ENCODE measurements around the gene AGAP2. TPM values are rescaled to one million over a fixed set of nuclear protein-coding genes. Genes with fewer than 3 reads are reported as not detected.

AGAP2 gene
- total RNA-seq, 4 donors from 2014 or later, result 1.2 to 125 (median 5.6) TPM

DNA sequence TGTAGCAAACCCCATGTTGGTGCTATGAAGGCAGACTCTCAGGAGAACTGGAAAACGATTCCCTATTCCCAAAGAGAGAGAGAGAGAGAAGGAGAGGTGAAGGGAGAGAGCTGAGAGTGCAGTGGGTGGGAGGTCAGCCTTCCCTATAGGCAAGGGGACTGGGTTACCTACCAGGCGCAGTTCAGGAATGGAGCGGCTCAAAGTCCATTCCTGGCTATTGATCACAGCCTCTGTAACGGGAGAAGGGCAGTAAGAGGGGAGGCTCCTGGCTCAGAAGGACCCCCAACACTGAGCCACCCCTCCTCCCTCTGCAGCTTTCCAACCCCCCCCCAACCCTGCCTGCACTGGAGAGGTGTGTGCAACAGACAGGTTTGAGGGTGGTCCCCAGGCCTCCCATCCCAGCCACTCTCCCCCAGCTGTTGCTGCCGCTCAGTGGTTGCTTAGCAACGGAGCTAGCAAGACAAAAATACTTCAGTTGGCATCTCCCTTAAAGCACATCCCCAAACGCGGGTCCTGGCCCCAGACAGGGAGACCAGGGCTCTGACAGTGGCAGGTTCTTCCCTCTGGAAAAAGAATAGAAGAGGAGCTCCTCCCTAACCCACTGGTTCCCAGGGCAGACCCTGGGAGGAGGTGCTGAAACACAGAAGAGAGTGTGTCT is 3.2 kb downstream of the AGAP2 start:
- no peak overlapping the region for H3K4me3 ChIP-seq
- H3K27ac ChIP-seq, result no peak overlapping the region
- H3K4me1 ChIP-seq, result peaks cover 20 to 36% (median 26%) of the 10 kb centered on the region in 4 donors
- in situ Hi-C loops (cut with MboI; ENCODE audit: low pct_ligation_motif_present in 1 of 4, low pct_unique_long_range_greater_than_20kb in 1 of 4, low sequenced_read_pairs in 3 of 4), result no loop called here
- WGBS, 2 donors (ENCODE audit: low coverage in 1 of 2), result 30 to 36% methylated on average over 3 to 8 of the region's 8 CpGs
- intact Hi-C loops (cut with DNase I; ENCODE audit: low total_unique reads), result no loop called here
- TF ChIP-seq POLR2A (IDR thresholded peaks at IDR 0.05) (no peak), EP300 (IDR thresholded peaks at IDR 0.05; ENCODE audit: low read depth) (no peak), POLR2AphosphoS5 (IDR thresholded peaks at IDR 0.05) (no peak)
- TF ChIP-seq, protein P1, sequence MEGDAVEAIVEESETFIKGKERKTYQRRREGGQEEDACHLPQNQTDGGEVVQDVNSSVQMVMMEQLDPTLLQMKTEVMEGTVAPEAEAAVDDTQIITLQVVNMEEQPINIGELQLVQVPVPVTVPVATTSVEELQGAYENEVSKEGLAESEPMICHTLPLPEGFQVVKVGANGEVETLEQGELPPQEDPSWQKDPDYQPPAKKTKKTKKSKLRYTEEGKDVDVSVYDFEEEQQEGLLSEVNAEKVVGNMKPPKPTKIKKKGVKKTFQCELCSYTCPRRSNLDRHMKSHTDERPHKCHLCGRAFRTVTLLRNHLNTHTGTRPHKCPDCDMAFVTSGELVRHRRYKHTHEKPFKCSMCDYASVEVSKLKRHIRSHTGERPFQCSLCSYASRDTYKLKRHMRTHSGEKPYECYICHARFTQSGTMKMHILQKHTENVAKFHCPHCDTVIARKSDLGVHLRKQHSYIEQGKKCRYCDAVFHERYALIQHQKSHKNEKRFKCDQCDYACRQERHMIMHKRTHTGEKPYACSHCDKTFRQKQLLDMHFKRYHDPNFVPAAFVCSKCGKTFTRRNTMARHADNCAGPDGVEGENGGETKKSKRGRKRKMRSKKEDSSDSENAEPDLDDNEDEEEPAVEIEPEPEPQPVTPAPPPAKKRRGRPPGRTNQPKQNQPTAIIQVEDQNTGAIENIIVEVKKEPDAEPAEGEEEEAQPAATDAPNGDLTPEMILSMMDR (IDR thresholded peaks at IDR 0.05), result no peak
- peaks cover 86% of the 10 kb centered on the region for H3K27me3 ChIP-seq
- H3K9me3 ChIP-seq, result no peaks in the 10 kb centered on the region
- H3K36me3 ChIP-seq, result no peaks in the 10 kb centered on the region
- DNase-seq, result no peak

DNA sequence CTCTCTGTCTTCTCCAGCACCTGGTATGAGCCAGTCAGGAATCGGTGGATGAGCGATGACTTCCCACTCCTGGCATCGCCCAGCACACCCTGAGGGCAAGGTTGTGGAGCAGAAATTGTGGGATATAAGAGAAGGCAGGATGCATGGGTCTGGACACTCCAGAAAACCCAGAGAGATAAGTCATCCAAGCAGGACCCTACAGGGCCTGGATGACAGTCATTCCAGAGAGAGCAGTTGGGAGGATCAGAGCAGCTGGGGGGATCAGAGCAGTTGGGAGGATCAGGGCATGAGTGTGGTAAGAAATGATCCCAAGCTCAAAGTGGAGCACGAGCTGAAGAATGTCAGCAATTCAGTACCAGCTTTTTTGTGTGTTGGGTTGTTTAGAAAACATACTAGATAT is 4.0 kb downstream of the AGAP2 start:
- Histone ChIP-seq H3K27ac (no peak overlapping the region), H3K9me3 (no peaks in the 10 kb centered on the region), H3K4me3 (no peak overlapping the region), H3K4me1 (peaks cover 20 to 36% (median 26%) of the 10 kb centered on the region in 4 donors), H3K27me3 (peaks cover 79% of the 10 kb centered on the region), H3K36me3 (no peaks in the 10 kb centered on the region)
- in situ Hi-C loops (cut with MboI; ENCODE audit: low pct_ligation_motif_present in 1 of 4, low pct_unique_long_range_greater_than_20kb in 1 of 4, low sequenced_read_pairs in 3 of 4) (no loop called here), intact Hi-C loops (cut with DNase I; ENCODE audit: low total_unique reads) (no loop called here)
- 87% methylated on average over 4 of the region's 4 CpGs; no CpG with 5 or more reads in 1 of the 2 donors for WGBS, 2 donors (ENCODE audit: low coverage in 1 of 2)
- TF ChIP-seq, protein P1 (IDR thresholded peaks at IDR 0.05), result no peak
- no peak for DNase-seq

DNA sequence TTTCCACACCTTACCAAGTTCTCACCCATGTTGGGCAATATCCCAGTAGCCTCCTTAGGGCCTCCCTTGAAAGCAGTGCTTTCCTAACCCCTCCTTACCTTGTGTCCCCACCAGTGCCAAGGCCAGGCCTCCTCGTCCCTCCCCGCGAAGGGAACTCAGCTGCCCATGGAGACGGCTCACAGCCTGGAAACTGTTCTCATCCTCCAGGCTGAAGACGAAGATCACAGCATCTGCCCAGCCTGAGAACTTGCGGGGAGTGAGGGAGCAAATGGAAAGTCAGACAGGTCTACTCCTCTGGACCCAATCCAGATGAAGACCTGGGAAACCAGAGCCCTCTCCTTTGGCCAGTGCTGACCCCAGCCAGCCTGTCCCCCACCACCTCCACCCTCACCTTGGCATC is 4.6 kb downstream of the AGAP2 start:
- Histone ChIP-seq H3K4me1 (peaks cover 20 to 34% (median 26%) of the 10 kb centered on the region in 4 donors), H3K4me3 (no peak overlapping the region), H3K27me3 (peaks cover 72% of the 10 kb centered on the region), H3K36me3 (no peaks in the 10 kb centered on the region), H3K27ac (no peak overlapping the region), H3K9me3 (no peaks in the 10 kb centered on the region)
- in situ Hi-C loops (cut with MboI; ENCODE audit: low pct_ligation_motif_present in 1 of 4, low pct_unique_long_range_greater_than_20kb in 1 of 4, low sequenced_read_pairs in 3 of 4) (no loop called here), intact Hi-C loops (cut with DNase I; ENCODE audit: low total_unique reads) (no loop called here)
- DNase-seq, result no peak
- 87% methylated on average over 6 of the region's 6 CpGs; no CpG with 5 or more reads in 1 of the 2 donors for WGBS, 2 donors (ENCODE audit: low coverage in 1 of 2)
- TF ChIP-seq POLR2A (IDR thresholded peaks at IDR 0.05) (no peak), EP300 (IDR thresholded peaks at IDR 0.05; ENCODE audit: low read depth) (no peak), POLR2AphosphoS5 (IDR thresholded peaks at IDR 0.05) (no peak)
- TF ChIP-seq, protein P1 (IDR thresholded peaks at IDR 0.05), result no peak

DNA sequence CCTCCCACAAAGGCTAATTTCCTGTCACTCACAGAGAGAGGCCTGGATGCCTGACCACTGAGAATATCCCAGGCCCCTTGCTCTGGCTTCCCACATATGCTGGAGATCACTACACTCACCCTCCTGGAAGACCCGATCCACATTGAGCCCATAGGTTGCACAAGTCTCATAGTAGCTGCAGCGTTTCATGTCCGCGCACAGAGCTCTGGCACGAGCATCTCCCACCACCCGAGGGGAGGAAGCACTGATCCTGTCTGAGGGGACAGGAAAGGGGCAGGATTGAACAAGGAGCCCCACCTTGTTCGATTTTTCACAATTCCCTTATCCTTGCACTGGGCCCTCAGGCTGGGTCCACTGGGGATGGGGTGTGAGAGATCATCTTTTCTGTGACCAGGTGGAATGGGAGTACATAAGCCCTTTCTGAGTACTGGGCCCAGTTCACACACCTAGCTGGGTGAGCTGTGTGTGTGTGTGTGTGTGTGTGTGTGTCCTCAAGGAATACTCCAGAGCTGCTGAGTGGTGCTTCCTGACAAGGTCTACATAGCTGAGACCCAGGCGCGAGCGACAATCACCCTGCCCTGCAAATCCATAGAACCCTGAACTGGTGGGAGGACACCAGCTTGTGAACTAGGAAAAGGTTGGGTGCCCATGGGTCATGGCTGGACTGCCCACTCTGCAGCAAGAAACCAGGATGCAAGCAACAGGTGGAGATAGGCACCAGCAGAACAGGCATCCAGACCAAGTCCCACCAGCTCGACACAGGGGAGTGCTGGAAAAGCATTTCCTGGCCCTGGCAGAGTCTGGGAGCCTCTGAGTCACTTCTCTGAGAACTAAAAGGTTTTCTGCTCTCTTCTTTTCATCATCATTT is 5.6 kb downstream of the AGAP2 start:
- no peaks in the 10 kb centered on the region for H3K36me3 ChIP-seq
- intact Hi-C loops (cut with DNase I; ENCODE audit: low total_unique reads) (no loop called here), in situ Hi-C loops (cut with MboI; ENCODE audit: low pct_ligation_motif_present in 1 of 4, low pct_unique_long_range_greater_than_20kb in 1 of 4, low sequenced_read_pairs in 3 of 4) (no loop called here)
- peaks cover 12 to 24% (median 18%) of the 10 kb centered on the region in 4 donors for H3K4me1 ChIP-seq
- DNase-seq, result no peak
- no peak overlapping the region for H3K27ac ChIP-seq
- no peaks in the 10 kb centered on the region for H3K9me3 ChIP-seq
- 85% methylated on average over 11 of the region's 11 CpGs; no CpG with 5 or more reads in 1 of the 2 donors for WGBS, 2 donors (ENCODE audit: low coverage in 1 of 2)
- no peak for TF ChIP-seq POLR2AphosphoS5 (IDR thresholded peaks at IDR 0.05)
- TF ChIP-seq EP300 (IDR thresholded peaks at IDR 0.05; ENCODE audit: low read depth), result no peak
- TF ChIP-seq POLR2A (IDR thresholded peaks at IDR 0.05), result no peak
- TF ChIP-seq, protein P1 (IDR thresholded peaks at IDR 0.05), result no peak
- H3K27me3 ChIP-seq, result peaks cover 70% of the 10 kb centered on the region
- no peak overlapping the region for H3K4me3 ChIP-seq

Data from transverse colon (tissue), 4 donors.